ENCODE measurements around the gene KRTAP22-1.

Gene KRTAP22-1

DNA sequence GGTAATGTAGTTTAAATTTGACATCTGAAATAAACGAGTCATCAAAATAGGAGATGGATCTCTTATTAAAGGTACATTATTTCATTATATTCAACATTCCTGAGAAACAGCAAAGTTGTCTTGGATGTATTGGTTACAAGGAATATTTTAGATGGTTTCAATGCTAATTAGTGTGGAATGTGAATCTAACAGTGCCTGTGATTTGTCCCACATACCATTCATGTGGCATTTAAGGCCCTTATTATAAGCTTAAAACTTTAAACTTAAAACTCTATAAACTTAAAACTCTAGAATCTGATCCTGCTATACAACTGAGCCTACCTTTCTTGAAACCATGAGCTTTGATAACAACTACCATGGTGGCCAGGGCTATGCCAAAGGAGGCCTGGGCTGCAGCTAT is at the start of gene KRTAP22-1:
Gene KRTAP22-1 (plus strand): TSS at position 301 of the 400 bp plus-strand sequence.
- DNase-seq (ENCODE audit: low read depth): no peak

DNA sequence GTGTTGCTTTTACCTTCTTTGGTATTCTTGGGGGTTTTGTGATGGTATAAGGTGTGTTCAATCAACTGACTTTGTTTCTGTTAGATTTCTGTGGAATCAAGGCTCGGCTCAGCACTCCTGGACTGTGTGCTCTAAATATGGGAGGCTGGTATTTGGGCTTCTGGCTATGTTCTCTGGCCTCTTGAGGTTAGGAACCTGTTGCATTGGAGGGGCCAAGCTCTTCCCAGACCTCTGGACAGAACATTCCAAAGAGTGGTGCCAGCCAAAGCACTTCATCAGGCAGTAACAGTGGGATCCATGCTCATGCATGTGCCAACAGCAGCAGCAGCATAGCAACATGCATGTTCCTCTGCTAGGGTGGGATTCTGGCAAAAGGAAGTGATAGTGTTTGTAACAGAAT is 48.1 kb upstream of the KRTAP22-1 start:
- DNase-seq (ENCODE audit: low read depth): no peak

DNA sequence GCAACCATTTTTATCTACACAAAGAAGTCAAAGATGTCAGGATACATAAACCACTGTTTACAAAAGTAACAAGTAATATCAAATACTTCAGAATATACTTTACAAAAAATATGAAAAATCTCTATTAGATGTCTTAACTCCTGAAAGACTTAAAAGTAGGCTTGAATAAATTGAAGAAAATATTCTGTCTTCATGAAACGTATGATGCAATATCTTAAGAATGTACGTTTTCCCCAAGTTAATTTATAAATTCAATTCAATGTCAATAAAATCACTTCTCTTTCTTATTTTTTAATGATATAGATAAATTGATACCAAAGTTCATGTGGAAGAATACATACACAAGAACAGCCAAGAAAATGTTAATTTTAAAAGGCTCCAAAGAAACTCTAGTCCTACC is 45.8 kb upstream of the KRTAP22-1 start:
- no peak for DNase-seq (ENCODE audit: low read depth)

DNA sequence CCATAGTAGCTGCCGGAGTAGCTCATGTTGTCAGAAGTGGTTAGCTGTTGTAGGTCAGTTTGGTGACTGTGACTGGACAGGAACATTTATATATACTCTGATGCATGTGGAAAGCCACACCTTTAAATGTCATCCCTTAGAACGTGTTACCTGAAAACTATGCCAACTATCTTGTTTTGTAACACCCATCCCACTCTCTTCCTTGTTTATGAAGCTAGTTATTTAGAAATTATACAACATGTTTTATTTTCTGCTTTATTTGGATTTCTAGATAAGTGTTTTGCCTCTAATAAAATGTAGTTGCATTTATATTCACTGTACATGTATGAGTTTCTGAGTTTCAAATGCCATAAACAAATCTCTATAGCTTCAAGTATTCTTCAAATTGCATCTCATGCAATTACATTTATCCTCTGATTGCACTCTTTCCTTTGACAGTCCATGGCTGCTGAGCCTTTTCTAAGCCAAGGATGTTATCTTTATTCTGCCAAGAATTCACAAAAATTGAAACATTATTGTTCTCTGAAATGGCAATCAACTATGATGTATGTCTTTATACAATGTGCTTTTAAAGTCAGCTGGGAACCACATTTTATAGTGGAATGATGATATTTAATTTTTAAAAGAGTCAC is 39.5 kb upstream of the KRTAP22-1 start, which contains the start of gene KRTAP19-7:
Gene KRTAP19-7 (minus strand): TSS at position 51 of the 632 bp plus-strand sequence. CDS start 25 bp downstream, at position 26.
- no peak for DNase-seq (ENCODE audit: low read depth)

DNA sequence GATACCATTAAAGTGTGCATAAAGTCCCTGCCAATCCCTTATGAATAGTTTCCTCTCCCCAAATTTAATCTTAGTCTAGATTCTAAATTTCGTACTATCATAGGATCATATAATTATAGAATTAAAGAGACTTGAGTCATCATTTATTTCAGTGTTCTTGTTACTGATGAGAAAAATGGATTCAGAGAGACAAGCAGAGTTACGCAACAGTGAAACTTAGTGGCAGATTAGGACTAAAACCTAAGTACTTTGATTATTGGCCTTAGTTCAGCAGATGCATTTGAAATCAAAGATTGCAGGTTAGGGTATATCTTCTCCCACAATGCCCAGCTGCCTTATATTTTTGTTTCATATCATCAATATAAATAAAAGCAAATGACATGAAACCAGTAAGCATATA is 38.9 kb upstream of the KRTAP22-1 start:
- no peak for DNase-seq (ENCODE audit: low read depth)

DNA sequence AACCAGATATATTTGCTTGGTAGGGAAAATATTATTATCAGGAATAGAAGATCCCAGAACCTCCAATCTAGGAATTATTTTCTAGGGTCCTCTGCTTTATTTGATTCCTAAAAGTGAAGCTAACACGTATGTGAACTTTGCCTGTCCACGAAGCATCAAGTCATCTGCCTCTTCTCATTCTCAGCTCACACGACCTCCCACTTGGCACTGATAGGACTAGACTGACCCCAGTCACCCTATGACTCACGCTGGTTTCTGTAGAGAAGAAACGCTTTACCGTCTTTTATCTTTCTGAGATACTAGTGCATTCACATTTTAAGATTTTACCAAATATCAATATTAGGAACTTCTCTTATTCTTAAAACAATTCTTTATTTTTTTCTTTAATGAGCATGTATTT is 37.8 kb upstream of the KRTAP22-1 start:
- no peak for DNase-seq (ENCODE audit: low read depth)

DNA sequence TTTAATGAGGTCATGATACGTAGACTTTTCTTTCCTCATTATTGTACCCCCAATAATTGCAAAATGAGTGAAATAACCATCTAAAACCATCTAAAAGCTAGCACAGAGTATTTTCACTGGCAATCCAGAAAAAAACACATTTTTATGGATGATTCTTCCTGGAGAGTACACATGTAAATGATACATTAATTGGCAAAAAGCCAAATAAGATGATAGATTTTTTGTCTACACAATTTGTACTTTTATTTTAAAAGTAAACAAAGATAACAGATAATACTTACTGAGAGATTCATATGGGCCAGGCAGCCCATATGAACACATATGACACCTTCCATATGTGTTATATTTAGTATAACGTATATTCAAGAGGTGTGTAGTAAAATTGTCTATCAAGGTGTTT is 37.3 kb upstream of the KRTAP22-1 start:
- no peak for DNase-seq (ENCODE audit: low read depth)

DNA sequence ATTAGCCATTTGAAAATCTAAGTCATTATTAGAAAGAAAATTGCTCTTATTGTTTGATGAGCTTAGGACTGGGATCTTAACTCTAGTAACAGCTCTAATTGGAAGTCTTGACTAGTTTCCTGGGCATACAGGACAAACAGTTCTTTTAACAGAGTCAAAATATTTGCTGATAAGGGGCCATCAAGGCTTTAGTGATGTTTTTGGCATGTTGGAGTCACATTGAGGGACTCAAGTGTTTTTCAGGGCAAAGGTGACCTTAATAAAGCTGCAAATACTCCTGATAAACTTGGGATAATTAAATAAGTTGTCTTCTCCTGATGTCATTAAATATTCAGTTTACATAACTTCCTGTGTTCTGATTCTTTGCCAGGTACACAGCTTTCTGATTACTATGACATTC is 33.3 kb upstream of the KRTAP22-1 start:
- no peak for DNase-seq (ENCODE audit: low read depth)

DNA sequence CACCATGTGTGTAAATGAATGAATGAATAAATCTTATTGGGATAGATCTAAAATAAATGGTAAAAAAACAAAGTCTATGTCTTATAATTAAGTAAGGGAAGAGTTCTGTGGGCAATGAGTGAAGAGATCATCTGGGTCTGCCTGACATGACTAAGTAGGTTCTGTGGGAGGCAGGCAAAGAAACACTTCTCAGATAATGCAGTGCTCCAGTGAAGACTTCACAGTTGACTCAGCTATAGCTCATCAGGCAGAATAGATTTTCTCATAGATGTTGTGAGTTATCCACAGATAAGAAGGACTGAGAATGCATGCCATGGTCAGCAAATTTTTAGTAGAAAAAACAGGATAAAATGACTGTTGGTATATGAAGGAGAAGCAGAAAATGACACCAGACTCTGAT is 23.1 kb upstream of the KRTAP22-1 start:
- DNase-seq (ENCODE audit: low read depth): no peak

DNA sequence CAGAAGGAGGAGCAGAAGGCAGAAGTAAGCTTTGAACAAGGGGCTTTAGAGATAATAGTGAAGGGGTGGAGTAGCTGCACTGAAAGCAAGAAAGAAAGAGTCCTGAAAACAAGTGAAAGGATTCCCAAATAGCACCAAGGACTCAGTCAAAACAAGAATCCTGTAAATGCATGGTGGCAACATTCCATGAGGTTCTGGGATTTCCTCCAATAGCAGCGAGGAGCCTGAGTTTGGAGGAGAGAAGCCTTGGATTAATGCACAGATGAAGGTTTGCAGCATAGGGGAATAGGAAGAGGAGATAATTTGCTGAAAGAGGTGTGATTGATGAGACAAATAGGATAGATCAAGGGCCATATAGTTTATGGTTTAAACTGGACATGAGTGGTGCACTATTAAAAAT is 21.5 kb upstream of the KRTAP22-1 start:
- no peak for DNase-seq (ENCODE audit: low read depth)

DNA sequence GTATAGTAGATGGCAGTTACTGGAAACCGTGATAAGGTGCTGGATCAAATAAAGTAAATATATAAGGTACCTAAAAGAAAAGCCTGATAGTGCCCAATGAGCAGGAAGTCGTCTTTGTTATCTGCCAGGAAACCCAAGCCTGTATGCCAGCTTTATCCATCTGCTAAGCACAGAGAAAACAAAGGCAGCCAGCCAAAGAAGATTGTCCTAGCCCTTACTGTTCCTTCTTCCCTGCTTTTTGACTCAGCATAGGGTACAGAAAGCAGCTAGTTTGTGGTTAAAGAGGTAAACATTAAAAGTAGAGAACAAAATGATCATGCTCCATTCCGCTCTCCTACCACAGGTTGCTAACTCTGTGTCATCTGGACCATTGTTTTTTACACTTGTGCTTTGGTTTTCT is 20.8 kb upstream of the KRTAP22-1 start:
- no peak for DNase-seq (ENCODE audit: low read depth)

DNA sequence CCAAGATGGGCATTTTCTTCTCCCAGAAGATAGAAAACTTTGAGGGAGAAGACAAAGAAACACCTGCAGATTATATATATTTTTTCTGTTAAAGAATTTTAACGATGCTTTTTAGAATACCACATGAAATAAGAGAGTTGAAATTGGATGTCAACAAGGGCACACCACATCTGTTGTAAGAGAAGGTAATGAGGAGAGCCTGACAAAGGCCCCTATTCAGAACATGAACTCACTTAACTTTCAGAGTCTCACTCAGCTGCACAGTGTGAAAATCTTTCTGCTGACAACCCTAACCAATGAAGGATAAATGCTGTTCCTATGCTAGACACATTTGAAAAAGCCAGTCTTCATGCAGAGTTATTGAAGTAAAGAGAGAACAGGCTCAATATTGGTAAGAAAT is 18.0 kb upstream of the KRTAP22-1 start:
- no peak for DNase-seq (ENCODE audit: low read depth)

DNA sequence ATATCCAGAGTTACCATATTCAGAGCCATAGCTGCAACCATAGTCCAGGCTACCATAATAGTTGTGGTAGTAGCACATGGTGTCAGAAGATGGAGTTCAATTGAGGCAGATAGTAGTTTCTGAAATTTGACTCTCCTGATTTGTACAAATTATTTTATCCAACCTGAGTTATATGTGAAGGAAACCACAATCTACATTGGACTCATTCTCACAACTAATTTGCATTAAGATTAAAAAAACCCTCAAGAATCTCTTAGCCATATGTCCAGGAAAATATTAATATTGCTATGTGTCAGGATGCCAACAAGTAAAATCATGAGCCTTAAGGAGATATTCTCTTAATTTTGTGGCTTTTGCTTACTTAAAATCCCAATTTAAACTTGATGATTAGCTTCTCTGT is 10.6 kb upstream of the KRTAP22-1 start, which contains the start of gene KRTAP22-2:
Gene KRTAP22-2 (minus strand): TSS at position 101 of the 400 bp plus-strand sequence.
- no peak for DNase-seq (ENCODE audit: low read depth)

DNA sequence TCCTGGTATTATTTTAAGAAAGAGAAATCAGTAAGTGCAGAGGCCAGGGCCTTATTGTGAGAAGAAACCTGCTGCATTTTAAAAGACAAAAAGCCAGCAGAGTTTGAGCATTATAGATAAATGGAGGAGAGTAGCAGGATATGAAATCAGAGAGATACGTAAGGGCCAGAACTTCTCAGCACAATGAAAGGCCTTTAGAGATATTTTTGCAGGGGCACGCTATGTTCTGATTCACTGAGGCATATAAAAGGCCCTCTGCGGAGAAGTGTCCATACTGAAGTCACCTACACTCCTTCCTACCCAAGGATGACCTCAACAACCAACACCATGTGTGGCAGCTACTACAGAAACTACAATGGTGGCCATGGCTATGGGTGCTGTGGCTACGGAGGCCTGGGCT is 8.7 kb upstream of the KRTAP22-1 start, which contains the start of gene KRTAP6-3:
Gene KRTAP6-3 (plus strand): TSS at position 301 of the 400 bp plus-strand sequence. CDS start 6 bp downstream, at position 307.
- no peak for DNase-seq (ENCODE audit: low read depth)

DNA sequence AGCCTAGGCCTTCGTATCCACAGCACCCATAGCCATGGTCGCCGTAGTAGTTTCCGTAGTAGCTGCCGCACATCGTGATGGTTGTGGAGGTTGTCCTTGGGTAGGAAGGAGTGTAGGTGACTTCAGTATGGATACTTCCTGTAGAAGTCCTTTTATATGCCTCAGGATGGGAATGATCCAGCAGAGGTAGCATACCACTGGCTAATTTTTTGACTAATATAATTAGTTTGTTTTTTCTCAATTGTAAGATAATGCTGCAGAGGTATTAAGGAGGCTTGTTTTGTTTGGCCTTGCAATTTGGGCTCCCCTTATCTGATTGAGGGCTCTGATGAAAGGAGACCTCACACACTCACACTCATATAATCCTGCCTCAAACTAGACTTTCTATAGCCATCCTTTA is 2.1 kb upstream of the KRTAP22-1 start, which contains the start of gene KRTAP6-2:
Gene KRTAP6-2 (minus strand): TSS at position 101 of the 400 bp plus-strand sequence. CDS start 28 bp downstream, at position 73.
- DNase-seq (ENCODE audit: low read depth): no peak

DNA sequence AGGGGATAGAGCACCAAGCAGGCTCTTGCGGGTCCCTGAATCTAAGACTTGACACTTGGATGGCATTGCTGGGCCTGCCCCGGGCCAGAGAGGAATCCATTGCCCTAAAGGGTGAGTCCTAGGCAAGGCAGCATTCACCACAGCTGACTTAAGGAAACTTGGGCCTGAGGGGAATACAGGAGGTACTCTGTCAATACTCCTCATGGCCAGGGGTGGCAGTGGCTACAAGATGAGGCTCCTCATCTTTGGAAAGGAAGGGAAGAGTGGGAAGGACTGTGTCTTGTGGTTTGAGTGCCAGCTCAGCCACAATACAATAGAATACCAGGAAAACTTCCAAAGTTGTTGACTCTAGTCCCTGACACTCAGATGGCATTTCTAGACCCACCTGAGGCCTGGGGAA is 5.1 kb downstream of the KRTAP22-1 start:
- DNase-seq (ENCODE audit: low read depth): no peak

DNA sequence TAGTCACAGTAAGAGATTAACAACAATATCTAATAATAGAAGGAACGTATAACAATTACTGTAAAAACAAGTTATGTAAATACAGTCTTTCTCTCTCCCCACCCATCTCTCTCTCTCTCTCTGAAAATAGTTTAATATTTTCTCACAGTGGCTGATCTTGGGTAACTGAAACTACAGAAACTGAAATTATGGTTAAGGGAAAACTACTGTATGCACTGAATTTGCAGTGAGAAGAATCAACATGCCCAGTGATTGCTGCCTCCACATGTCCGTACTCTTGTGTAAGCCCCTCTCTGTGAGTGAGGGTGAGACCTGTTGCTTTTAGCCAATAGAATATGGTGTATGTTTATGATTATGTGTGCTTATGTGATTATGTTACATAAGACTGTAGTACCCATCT is 11.2 kb downstream of the KRTAP22-1 start:
- DNase-seq (ENCODE audit: low read depth): no peak

DNA sequence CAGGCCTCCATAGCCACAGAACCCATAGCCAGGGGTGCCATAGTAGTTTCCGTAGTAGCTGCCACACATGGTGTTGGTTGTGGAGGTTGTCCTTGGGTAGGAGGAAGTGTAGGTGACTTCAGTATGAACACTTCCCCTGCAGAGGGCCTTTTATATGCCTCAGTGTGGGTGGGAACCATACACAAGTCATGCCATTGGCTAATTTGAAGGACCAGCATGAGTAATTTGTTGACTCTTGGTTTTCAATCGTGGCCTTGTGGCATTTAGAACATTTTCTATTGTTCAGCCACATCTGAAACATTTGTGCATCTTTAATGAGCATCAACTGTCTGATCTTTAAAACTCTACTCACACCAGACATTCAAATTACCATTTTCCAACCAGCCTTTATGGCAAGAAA is 12.9 kb downstream of the KRTAP22-1 start, which contains the start of gene KRTAP6-1:
Gene KRTAP6-1 (minus strand): TSS at position 95 of the 400 bp plus-strand sequence. CDS start 26 bp downstream, at position 69.
- no peak for DNase-seq (ENCODE audit: low read depth)

DNA sequence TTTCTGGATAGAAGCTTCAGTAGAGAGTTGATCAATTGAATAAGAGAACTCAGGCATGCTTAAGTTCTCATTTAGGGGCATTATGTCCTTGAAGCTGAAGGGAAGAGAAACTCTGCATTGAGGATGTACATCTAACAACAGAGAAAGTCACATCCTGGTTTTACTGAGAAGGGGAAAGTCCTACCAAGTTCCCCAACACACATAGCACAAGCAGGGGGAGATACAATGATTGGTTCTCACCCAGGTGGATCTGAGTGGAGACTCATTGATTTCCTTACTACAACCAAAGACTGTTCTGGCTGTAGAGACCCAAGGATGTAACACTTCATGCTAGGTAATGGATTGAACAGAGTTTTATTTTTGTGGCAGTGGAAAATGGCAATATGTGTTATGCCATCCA is 14.3 kb downstream of the KRTAP22-1 start:
- no peak for DNase-seq (ENCODE audit: low read depth)

DNA sequence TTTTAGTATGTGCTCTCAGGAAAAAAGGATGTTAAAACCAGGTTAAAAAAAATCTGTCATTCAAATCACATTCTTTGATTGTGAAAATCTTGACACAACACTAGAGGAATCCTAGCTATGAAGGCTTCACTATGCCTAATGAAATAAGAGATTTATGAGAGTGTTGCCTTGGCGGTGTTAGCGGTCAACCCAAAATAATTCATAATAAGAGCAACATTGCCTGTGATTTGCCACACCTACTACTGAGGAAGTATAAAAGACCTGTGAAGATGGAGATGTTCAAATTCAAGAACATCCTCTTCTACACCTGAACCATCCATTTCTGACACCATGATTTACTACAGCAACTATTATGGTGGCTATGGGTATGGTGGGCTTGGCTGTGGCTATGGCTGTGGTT is 15.2 kb downstream of the KRTAP22-1 start, which contains the start of gene KRTAP20-1:
Gene KRTAP20-1 (plus strand): TSS at position 301 of the 400 bp plus-strand sequence. CDS start 30 bp downstream, at position 331.
- no peak for DNase-seq (ENCODE audit: low read depth)

DNA sequence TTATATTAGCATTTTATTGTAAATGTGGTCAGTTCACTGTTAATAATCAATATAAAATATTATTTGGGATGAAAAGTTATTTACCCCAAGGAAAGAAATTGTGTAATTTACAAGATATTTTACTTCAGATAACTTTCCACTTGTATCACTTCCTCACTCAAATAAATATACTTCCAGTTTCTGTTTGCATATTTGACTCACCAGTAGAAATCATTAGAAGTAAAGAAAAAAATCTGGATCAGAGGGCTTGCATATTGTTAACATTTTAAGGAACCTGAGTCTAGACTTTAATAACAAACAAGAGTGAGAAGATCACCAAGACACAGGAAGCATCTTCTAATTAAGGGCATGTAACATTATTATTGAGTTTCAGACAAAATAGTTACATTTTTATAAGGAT is 19.2 kb downstream of the KRTAP22-1 start:
- DNase-seq (ENCODE audit: low read depth): no peak

DNA sequence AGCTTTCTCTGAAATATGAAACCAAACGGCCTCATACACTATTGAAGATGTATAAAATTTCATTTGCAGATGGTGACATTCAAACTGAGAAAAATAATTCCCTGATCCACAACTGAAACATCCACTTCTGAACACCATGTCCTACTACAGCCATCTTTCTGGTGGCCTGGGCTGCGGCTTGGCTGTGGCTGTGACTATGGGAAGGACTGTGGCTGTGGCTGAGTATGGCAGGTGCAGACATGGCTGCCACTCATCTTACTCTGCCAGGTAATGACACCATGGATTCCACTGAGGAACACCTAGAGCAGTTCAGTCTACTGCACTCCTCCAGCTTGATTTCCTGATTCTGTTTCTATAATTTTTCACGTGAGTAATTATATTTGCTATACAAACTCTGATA is 19.6 kb downstream of the KRTAP22-1 start, which contains the start of gene KRTAP20-4:
Gene KRTAP20-4 (plus strand): TSS at position 106 of the 400 bp plus-strand sequence.
- no peak for DNase-seq (ENCODE audit: low read depth)

DNA sequence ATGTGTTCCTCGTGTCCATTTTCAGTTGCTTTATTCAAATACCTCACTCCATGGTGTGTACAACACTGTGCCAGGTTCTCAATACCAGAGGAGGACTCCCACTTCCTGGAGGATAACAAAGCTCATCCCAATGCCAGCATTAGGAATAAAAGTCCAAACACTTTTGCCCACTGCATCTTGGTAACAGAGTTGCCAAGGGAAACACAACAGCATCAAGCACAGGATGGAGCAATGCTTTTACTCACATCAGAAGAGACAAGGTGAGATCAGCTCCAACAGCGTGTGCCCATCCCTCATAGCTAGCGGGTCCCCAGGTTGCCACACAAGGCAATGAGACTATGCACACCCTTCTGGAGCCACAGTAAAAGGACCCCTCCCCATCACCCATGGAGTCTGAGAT is 22.5 kb downstream of the KRTAP22-1 start:
- DNase-seq (ENCODE audit: low read depth): no peak

Data from activated T-helper 1 cell treated with Interleukin-2 at 50 U/mL for 16 hours (primary cell).